Heart left ventricle (tissue), 13 donors: ENCODE results near the gene OSCAR.

Source experiments
- POLR2A ChIP-seq, 2 donors: fragments of 450-650 bp; IDR thresholded peaks; one replicate each; pipeline ENCODE4 v1.6.1; 2017; ENCODE audit warnings: antibody characterized with exemption in 2 of 2, mild to moderate bottlenecking in 2 of 2, moderate library complexity in 2 of 2
- TF ChIP-seq, protein P1 (sequence below), 12 donors: fragments of 200-600 bp; sonication (generic) in 4 of 12; IDR thresholded peaks; one replicate each; pipeline versions ENCODE4 v1.5.0 to v1.8.0; 2018 to 2022; ENCODE audit warnings: antibody characterized with exemption in 12 of 12, mild to moderate bottlenecking in 5 of 12
- donor health status: ischemic (EF 13 %, LVEDD 7.1; RV severe dilation, severe dysfunction).
- donor health status: DM: no; HTN: yes; CAD: no.
- donor health status: DM: no; HTN: no; CAD: no.
- donor health status: ischemic (EF 25% LVEDD 6.9; RV normal size, moderate dysfunction).
- donor health status: ischemic (EF 25% LVEDD 5.7; RV mildly dilated, moderate dysfunction).
- donor health status: ischemic (EF 35%, LVEDD 5.7; RV mildly dilated, moderate dysfunction).
- donor health status: nonischemic (EF 11% LVEDD 7.7; RV severe dilation, severe dysfunction).
- donor health status: DM: yes; HTN: yes; CAD: no.
- donor health status: PGD.
- donor health status: ischemic (EF 29% LVEDD 5.4; RV normal size, mild dysfunction).
- donor health status: nonischemic (EF 23%, LVEDD 6.1; RV moderate dilation, normal function).

- TF ChIP-seq, protein P1, sequence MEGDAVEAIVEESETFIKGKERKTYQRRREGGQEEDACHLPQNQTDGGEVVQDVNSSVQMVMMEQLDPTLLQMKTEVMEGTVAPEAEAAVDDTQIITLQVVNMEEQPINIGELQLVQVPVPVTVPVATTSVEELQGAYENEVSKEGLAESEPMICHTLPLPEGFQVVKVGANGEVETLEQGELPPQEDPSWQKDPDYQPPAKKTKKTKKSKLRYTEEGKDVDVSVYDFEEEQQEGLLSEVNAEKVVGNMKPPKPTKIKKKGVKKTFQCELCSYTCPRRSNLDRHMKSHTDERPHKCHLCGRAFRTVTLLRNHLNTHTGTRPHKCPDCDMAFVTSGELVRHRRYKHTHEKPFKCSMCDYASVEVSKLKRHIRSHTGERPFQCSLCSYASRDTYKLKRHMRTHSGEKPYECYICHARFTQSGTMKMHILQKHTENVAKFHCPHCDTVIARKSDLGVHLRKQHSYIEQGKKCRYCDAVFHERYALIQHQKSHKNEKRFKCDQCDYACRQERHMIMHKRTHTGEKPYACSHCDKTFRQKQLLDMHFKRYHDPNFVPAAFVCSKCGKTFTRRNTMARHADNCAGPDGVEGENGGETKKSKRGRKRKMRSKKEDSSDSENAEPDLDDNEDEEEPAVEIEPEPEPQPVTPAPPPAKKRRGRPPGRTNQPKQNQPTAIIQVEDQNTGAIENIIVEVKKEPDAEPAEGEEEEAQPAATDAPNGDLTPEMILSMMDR (IDR thresholded peaks at IDR 0.05): no peak
- TF ChIP-seq POLR2A (IDR thresholded peaks at IDR 0.05): no peak
These were observed 6.1 kb downstream of the OSCAR start for GRCh38 chr19:54094426-54095000.
